HG02798 (cell line): ENCODE measurements around the gene A2ML1.
"Not testable (repeated sequence)": the region's sequence is repeated elsewhere in the genome, so short reads cannot be mapped to it uniquely, and the experiment has no call there.

Experiments used
- ATAC-seq: cut with Tn5 transposase; IDR thresholded peaks from one replicate; pipeline ENCODE4 v1.9.1; 2021; ENCODE audit warnings: mild to moderate bottlenecking; ENCODE audit not compliant: unreplicated experiment, poor library complexity

The A2ML1 gene

GRCh38 chr12:8847435-8847834, 25.0 kb downstream of the A2ML1 start:
- ATAC-seq: no peak

- no peak for ATAC-seq
Observed at GRCh38 chr12:8849876-8850275, 27.5 kb downstream of the A2ML1 start.

GRCh38 chr12:8852119-8852518, 29.7 kb downstream of the A2ML1 start:
- ATAC-seq: no peak

GRCh38 chr12:8855891-8856290, 33.5 kb downstream of the A2ML1 start:
- ATAC-seq: no peak

GRCh38 chr12:8859448-8859847, 37.0 kb downstream of the A2ML1 start:
- not testable (repeated sequence) for ATAC-seq

GRCh38 chr12:8860165-8860961, 37.9 kb downstream of the A2ML1 start:
- ATAC-seq: no peak

- no peak for ATAC-seq
Observed at GRCh38 chr12:8866429-8866828, 44.0 kb downstream of the A2ML1 start.

- ATAC-seq: no peak
Observed at GRCh38 chr12:8867009-8867408, 44.6 kb downstream of the A2ML1 start.

- no peak for ATAC-seq
Observed at GRCh38 chr12:8867786-8868185, 45.4 kb downstream of the A2ML1 start.

- ATAC-seq: no peak
Observed at GRCh38 chr12:8870586-8870985, 48.2 kb downstream of the A2ML1 start.

- no peak for ATAC-seq
Observed at GRCh38 chr12:8871068-8871467, 48.6 kb downstream of the A2ML1 start.

GRCh38 chr12:8876887-8877286, 54.5 kb downstream of the A2ML1 start:
- no peak for ATAC-seq

GRCh38 chr12:8886502-8887284, 64.3 kb downstream of the A2ML1 start:
- ATAC-seq: no peak

GRCh38 chr12:8887285-8887715, 64.9 kb downstream of the A2ML1 start:
- ATAC-seq: no peak

GRCh38 chr12:8890313-8891085, 68.1 kb downstream of the A2ML1 start:
- ATAC-seq: no peak

GRCh38 chr12:8891976-8892375, 69.6 kb downstream of the A2ML1 start:
- ATAC-seq: no peak

GRCh38 chr12:8894378-8894777, 72.0 kb downstream of the A2ML1 start:
- ATAC-seq: no peak

- no peak for ATAC-seq
Observed at GRCh38 chr12:8894986-8895385, 72.6 kb downstream of the A2ML1 start.

GRCh38 chr12:8897081-8897480, 74.7 kb downstream of the A2ML1 start:
- no peak for ATAC-seq

GRCh38 chr12:8899830-8900229, 77.4 kb downstream of the A2ML1 start:
- ATAC-seq: no peak

GRCh38 chr12:8902703-8903102, 80.3 kb downstream of the A2ML1 start:
- not testable (repeated sequence) for ATAC-seq
